Measurements from ENCODE around the gene FRAS1. TPM values are rescaled to one million over a fixed set of nuclear protein-coding genes. Genes with fewer than 3 reads are reported as not detected.

The FRAS1 gene
- total and polyA plus RNA-seq, 9 donors = 0.16 to 5.3 (median 1.4) TPM

DNA sequence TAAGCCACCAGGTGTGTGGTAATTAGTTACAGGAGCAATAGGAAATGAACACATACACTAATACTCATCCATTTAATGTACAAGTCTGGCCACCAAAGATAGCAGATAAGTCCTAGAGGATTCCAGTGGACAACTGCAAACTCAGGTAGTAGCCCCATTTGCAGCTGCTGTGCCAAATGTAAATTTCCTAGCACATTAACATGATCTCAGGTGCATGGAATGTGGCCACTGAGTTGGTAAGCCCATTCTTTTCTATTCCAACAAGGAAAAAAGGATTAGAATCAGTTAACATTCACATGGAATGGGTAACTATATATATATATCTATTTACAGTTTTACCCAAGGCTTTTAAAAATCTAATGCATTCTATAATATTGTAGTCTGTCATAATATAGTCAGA, 23.3 kb upstream of the FRAS1 start:
- TF ChIP-seq EP300 (IDR thresholded peaks at IDR 0.05) (no peak), POLR2A (IDR thresholded peaks at IDR 0.05) (no peak)
- TF ChIP-seq, protein P1, sequence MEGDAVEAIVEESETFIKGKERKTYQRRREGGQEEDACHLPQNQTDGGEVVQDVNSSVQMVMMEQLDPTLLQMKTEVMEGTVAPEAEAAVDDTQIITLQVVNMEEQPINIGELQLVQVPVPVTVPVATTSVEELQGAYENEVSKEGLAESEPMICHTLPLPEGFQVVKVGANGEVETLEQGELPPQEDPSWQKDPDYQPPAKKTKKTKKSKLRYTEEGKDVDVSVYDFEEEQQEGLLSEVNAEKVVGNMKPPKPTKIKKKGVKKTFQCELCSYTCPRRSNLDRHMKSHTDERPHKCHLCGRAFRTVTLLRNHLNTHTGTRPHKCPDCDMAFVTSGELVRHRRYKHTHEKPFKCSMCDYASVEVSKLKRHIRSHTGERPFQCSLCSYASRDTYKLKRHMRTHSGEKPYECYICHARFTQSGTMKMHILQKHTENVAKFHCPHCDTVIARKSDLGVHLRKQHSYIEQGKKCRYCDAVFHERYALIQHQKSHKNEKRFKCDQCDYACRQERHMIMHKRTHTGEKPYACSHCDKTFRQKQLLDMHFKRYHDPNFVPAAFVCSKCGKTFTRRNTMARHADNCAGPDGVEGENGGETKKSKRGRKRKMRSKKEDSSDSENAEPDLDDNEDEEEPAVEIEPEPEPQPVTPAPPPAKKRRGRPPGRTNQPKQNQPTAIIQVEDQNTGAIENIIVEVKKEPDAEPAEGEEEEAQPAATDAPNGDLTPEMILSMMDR (IDR thresholded peaks at IDR 0.05) = no peak

DNA sequence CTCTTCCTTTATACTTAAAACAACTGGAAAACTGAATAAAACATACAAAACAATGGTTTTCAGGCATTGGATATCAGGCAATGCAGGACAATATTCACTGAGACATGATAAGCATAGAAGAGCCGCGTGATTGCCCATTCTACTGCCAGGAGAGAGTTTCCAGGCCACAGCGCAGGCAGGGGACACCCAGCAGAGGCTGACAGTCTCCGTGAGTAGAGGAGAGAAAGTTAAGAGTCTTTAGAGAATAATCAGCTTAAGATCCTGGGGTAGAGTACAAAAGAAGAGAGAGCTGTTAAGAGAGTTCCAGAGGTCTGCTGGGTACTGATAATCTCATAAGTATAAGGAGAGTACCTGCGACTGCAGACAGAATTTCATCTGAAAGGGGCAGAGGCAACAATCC, 18.4 kb upstream of the FRAS1 start:
- no peaks in the 10 kb centered on the region for H3K27me3 ChIP-seq
- intact Hi-C loops (cut with DNase I) = no loop called here
- DNase-seq = no peak
- 87 to 95% (median 89%) methylated on average over 5 of the region's 5 CpGs for WGBS, 3 donors
- H3K9me3 ChIP-seq = no peaks in the 10 kb centered on the region
- H3K36me3 ChIP-seq = no peaks in the 10 kb centered on the region
- H3K4me1 ChIP-seq (ENCODE audit: insufficient read depth) = no peaks in the 10 kb centered on the region
- no peak overlapping the region for H3K4me3 ChIP-seq
- H3K27ac ChIP-seq = no peak overlapping the region
- TF ChIP-seq EP300 (IDR thresholded peaks at IDR 0.05) = no peak
- TF ChIP-seq POLR2A (IDR thresholded peaks at IDR 0.05) = no peak
- TF ChIP-seq, protein P1 (IDR thresholded peaks at IDR 0.05) = no peak

More for the DNA sequence above, 23.3 kb upstream of the FRAS1 start:
- Histone ChIP-seq H3K27ac (no peak overlapping the region), H3K9me3 (no peaks in the 10 kb centered on the region), H3K4me3 (no peak overlapping the region), H3K36me3 (no peaks in the 10 kb centered on the region), H3K27me3 (no peaks in the 10 kb centered on the region), H3K4me1 (ENCODE audit: insufficient read depth) (no peaks in the 10 kb centered on the region)
- no peak for DNase-seq
- intact Hi-C loops (cut with DNase I) = no loop called here

DNA sequence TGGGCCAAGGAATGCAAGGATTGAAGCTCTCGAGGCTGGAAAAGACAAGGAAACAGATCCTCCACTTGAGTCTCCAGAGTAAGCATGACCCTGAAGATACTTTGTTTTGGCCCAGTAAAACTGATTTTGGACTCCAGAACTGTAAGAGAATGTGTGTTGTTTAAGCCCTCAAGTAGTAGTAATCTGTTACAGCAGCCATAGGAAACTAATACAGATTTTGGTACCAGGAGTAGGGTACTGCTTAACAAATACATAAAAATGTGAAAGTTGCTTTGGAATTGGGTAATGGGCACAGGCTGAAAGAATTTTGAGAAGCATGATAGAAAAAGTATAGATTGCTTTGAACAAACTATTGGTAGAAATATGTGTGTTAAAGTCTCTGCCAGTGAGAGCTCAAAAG, 17.4 kb upstream of the FRAS1 start:
- 75 to 82% (median 78%) methylated on average over 1 of the region's 1 CpG for WGBS, 3 donors
- Histone ChIP-seq H3K27ac (no peak overlapping the region), H3K4me1 (ENCODE audit: insufficient read depth) (no peaks in the 10 kb centered on the region), H3K9me3 (no peaks in the 10 kb centered on the region), H3K36me3 (no peaks in the 10 kb centered on the region), H3K4me3 (no peak overlapping the region), H3K27me3 (no peaks in the 10 kb centered on the region)
- intact Hi-C loops (cut with DNase I) = no loop called here
- DNase-seq = no peak
- TF ChIP-seq POLR2A (IDR thresholded peaks at IDR 0.05) (no peak), EP300 (IDR thresholded peaks at IDR 0.05) (no peak)
- TF ChIP-seq, protein P1 (IDR thresholded peaks at IDR 0.05) = no peak

DNA sequence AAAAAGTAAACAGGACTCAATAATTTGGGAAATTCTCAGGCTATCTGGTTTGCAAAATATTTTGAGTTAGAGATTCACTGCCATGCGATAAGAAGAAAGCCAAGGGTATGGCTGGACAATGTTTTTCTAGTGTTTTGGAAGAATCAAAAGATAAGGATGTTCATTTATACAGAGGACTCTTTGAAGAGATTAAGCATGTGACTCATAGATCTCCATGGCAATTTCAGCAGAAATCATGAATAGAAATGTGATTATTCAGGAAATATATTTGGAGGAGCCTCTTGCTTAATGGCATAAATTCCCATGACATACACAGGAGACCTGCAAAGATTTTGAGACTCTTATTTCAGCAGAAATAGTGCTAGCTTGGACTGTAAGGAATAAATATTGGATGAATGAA, 16.7 kb upstream of the FRAS1 start:
- Histone ChIP-seq H3K36me3 (no peaks in the 10 kb centered on the region), H3K4me1 (ENCODE audit: insufficient read depth) (no peaks in the 10 kb centered on the region), H3K27ac (no peak overlapping the region), H3K27me3 (no peaks in the 10 kb centered on the region), H3K4me3 (no peak overlapping the region), H3K9me3 (no peaks in the 10 kb centered on the region)
- WGBS, 3 donors = 4 to 33% (median 8%) methylated on average over 1 of the region's 1 CpG
- TF ChIP-seq, protein P1 (IDR thresholded peaks at IDR 0.05) = no peak
- TF ChIP-seq POLR2A (IDR thresholded peaks at IDR 0.05) (no peak), EP300 (IDR thresholded peaks at IDR 0.05) (no peak)
- no peak for DNase-seq
- intact Hi-C loops (cut with DNase I) = no loop called here

DNA sequence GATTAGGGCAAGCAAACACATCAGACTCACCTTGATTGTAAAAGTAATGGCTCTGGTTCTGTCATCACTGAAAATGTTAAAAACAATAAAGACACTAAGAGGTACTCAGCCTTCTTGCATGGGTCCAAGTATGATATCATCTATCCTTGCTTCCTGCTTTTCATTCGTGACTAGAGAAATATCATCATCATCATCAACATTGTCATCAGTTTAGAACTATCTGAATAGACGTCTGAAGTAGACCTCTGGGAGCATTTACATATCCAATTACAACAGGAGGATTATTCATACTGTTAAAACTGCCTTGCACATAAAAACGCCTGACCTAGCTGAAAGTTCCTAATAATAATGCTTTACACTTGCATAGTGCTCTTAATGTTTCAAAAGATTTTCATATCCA, 9.8 kb upstream of the FRAS1 start:
- no peaks in the 10 kb centered on the region for H3K9me3 ChIP-seq
- H3K4me1 ChIP-seq (ENCODE audit: insufficient read depth) = no peaks in the 10 kb centered on the region
- no peaks in the 10 kb centered on the region for H3K27me3 ChIP-seq
- no peak for DNase-seq
- intact Hi-C loops (cut with DNase I) = no loop called here
- H3K36me3 ChIP-seq = no peaks in the 10 kb centered on the region
- no peak overlapping the region for H3K4me3 ChIP-seq
- TF ChIP-seq EP300 (IDR thresholded peaks at IDR 0.05) = no peak
- TF ChIP-seq POLR2A (IDR thresholded peaks at IDR 0.05) = no peak
- TF ChIP-seq, protein P1 (IDR thresholded peaks at IDR 0.05) = no peak
- WGBS, 3 donors = 74 to 79% (median 76%) methylated on average over 3 of the region's 3 CpGs
- H3K27ac ChIP-seq = no peak overlapping the region

Data from ovary (tissue), 9 donors.